HepG2 (cell line): ENCODE data around the gene ALOX12. TPM values are rescaled to one million over a fixed set of nuclear protein-coding genes. Genes with fewer than 3 reads are reported as not detected.
A peak's percentile ranks its signal among the peaks of the same experiment; 100 is the strongest.

Source experiments
- ATAC-seq: fragments of 200-7000 bp; cut with Tn5 transposase; 3 replicates; pipeline ENCODE4 v1.9.1; 2020; ENCODE audit warnings: mild to moderate bottlenecking, moderate library complexity
- BruUV-seq: library from RNA; stranded (reverse); fragments of 400-500 nt; replicated peaks from 2 replicates; lab custom pipeline; 2021; lab: Mats Ljungman, UMichigan
- CTCF ChIA-PET: fragments of 300-600 bp; formaldehyde crosslinking; extraction: SDS; loops from one replicate; lab custom pipeline; 2021; ENCODE audit warnings: low total read pairs, inconsistent platforms, low intra/inter-chr PET ratio; lab: Yijun Ruan, JAX
- POLR2A ChIA-PET: fragments of 350-600 bp; sonication (Branson Sonifier 250); formaldehyde crosslinking; loops from one replicate; lab custom pipeline; 2020; ENCODE audit warnings: antibody characterized with exemption, inconsistent platforms; lab: Yijun Ruan, JAX
- DNase-seq: peaks from one replicate; pipeline ENCODE4 v3.0.0-alpha.2; 2015; ENCODE audit warnings: low spot score
- FAIRE-seq: peaks from 3 replicates; lab custom pipeline; 2011; peaks lifted over from hg19 to GRCh38; lab: Jason Lieb, UNC
- H2AFZ ChIP-seq: one replicate; pipeline ENCODE4 v1.6.1; 2011; ENCODE audit warnings: low read length, inconsistent platforms
- H3K27ac ChIP-seq: fragments of 300-600 bp; 3 replicates; pipeline ENCODE4 v1.8.0; 2011; ENCODE audit warnings: mixed run types, mild to moderate bottlenecking, mixed read lengths, low read length, inconsistent platforms; ENCODE audit not compliant: insufficient read depth; ENCODE audit errors: extremely low read length
- H3K27me3 ChIP-seq, 2 experiments: fragments of 200-600 bp in 1 of 2; 2 replicates in 1 of 2; 3 replicates in 1 of 2; pipeline versions ENCODE4 v1.6.0 to v1.8.0; 2011; ENCODE audit warnings: low read length in 2 of 2, mild to moderate bottlenecking in 2 of 2, moderate library complexity in 2 of 2, inconsistent platforms in 1 of 2; ENCODE audit not compliant: insufficient read depth in 2 of 2, control insufficient read depth in 1 of 2
- H3K36me3 ChIP-seq, 2 experiments: fragments of 200-600 bp in 1 of 2; replicated peaks in 1 of 2; 2 replicates in 1 of 2; 3 replicates in 1 of 2; pipeline versions ENCODE4 v1.5.1 to v1.8.0; 2011; ENCODE audit warnings: low read length in 2 of 2, inconsistent platforms in 1 of 2; ENCODE audit not compliant: insufficient read depth in 2 of 2, control insufficient read depth in 1 of 2
- H3K4me1 ChIP-seq: 2 replicates; pipeline ENCODE4 v1.5.1; 2012; ENCODE audit warnings: low read length, inconsistent platforms; ENCODE audit not compliant: insufficient read depth
- H3K4me2 ChIP-seq: 2 replicates; pipeline ENCODE4 v1.6.0; 2011; ENCODE audit warnings: low read depth, low read length, inconsistent platforms
- H3K4me3 ChIP-seq, 3 experiments: fragments of 200-600 bp in 1 of 3; sonication (generic), shearing (Covaris generic) in 1 of 3; replicated peaks in 1 of 3; 2 replicates each; pipeline ENCODE4 v1.5.1; 2011 to 2016; ENCODE audit warnings: low read length in 3 of 3, inconsistent platforms in 2 of 3, low read depth in 2 of 3, mild to moderate bottlenecking in 2 of 3, control low read depth in 1 of 3, mixed read lengths in 1 of 3; ENCODE audit not compliant: insufficient read depth in 1 of 3
- H3K79me2 ChIP-seq: one replicate; pipeline ENCODE4 v1.6.1; 2011; ENCODE audit warnings: low read length, inconsistent platforms; ENCODE audit not compliant: insufficient read depth
- H3K9ac ChIP-seq: 2 replicates; pipeline ENCODE4 v1.6.0; 2011; ENCODE audit warnings: mild to moderate bottlenecking, low read depth, low read length, inconsistent platforms; ENCODE audit not compliant: insufficient read depth
- H3K9me3 ChIP-seq: 2 replicates; pipeline ENCODE4 v1.5.1; 2012; ENCODE audit warnings: mild to moderate bottlenecking, low read length
- H4K20me1 ChIP-seq: 2 replicates; pipeline ENCODE4 v1.6.0; 2011; ENCODE audit warnings: inconsistent platforms, mild to moderate bottlenecking, low read length, moderate library complexity; ENCODE audit not compliant: insufficient read depth
- CC2D1A ChIP-seq: sonication (generic); formaldehyde crosslinking; IDR thresholded peaks from 2 replicates; pipeline ENCODE4 v1.8.1; 2023; ENCODE audit warnings: mild to moderate bottlenecking, missing genetic modification reagents
- CTCF ChIP-seq: sonication (generic); formaldehyde crosslinking; IDR thresholded peaks from 2 replicates; pipeline ENCODE4 v1.5.0; 2020; ENCODE audit warnings: mild to moderate bottlenecking, missing genetic modification reagents, moderate library complexity
- FOSL1 ChIP-seq: sonication (generic); formaldehyde crosslinking; IDR thresholded peaks from 2 replicates; pipeline ENCODE4 v1.9.0; 2021; ENCODE audit warnings: missing genetic modification reagents, borderline replicate concordance
- MAF1 ChIP-seq: sonication (generic); formaldehyde crosslinking; IDR thresholded peaks from 2 replicates; pipeline ENCODE4 v1.5.0; 2020; ENCODE audit warnings: missing genetic modification reagents, borderline replicate concordance
- RAD21 ChIP-seq: fragments of 450-650 bp; formaldehyde crosslinking; IDR thresholded peaks from 2 replicates; pipeline ENCODE4 v1.5.0; 2020; ENCODE audit warnings: mild to moderate bottlenecking
- TBX3 ChIP-seq: fragments of 450-650 bp; IDR thresholded peaks from 2 replicates; pipeline ENCODE4 v1.6.1; 2017; ENCODE audit warnings: antibody characterized with exemption, mild to moderate bottlenecking, inconsistent platforms, borderline replicate concordance
- XRCC5 ChIP-seq: fragments of 200-400 bp; formaldehyde crosslinking; optimal IDR thresholded peaks from 2 replicates; pipeline ENCODE3; 2017; ENCODE audit warnings: mild to moderate bottlenecking, low read length
- ZFP90 ChIP-seq: sonication (generic); formaldehyde crosslinking; IDR thresholded peaks from 2 replicates; pipeline ENCODE4 v1.8.0; 2022; ENCODE audit warnings: missing genetic modification reagents, mild to moderate bottlenecking, inconsistent platforms, borderline replicate concordance
- ZFYVE20 ChIP-seq: sonication (generic); formaldehyde crosslinking; IDR thresholded peaks from 2 replicates; pipeline ENCODE4 v1.8.0; 2023; ENCODE audit warnings: low read depth, mild to moderate bottlenecking, moderate library complexity, missing genetic modification reagents, borderline replicate concordance
- ZNF331 ChIP-seq: sonication (generic); formaldehyde crosslinking; IDR thresholded peaks from 2 replicates; pipeline ENCODE4 v1.4.0; 2020; ENCODE audit warnings: missing genetic modification reagents
- ZNF451 ChIP-seq: sonication (generic); formaldehyde crosslinking; IDR thresholded peaks from 2 replicates; pipeline ENCODE4 v1.5.0; 2020; ENCODE audit warnings: mild to moderate bottlenecking, missing genetic modification reagents
- ZNF501 ChIP-seq: sonication (generic); formaldehyde crosslinking; IDR thresholded peaks from 2 replicates; pipeline ENCODE4 v1.5.1; 2020; ENCODE audit warnings: mild to moderate bottlenecking, moderate library complexity, missing genetic modification reagents
- ZNF652 ChIP-seq: IDR thresholded peaks from 2 replicates; pipeline ENCODE4 v1.6.1; 2016; ENCODE audit warnings: low read depth, borderline replicate concordance
- ZSCAN25 ChIP-seq: sonication (generic); formaldehyde crosslinking; IDR thresholded peaks from 2 replicates; pipeline ENCODE4 v1.8.0; 2022; ENCODE audit warnings: mild to moderate bottlenecking, missing genetic modification reagents
- WGBS: methylation state at CpG from one replicate; pipeline ENCODE4 v1.1.6; 2017; ENCODE audit warnings: low lambda C conversion rate; 5-methylcytosine and 5-hydroxymethylcytosine counted together
- in situ Hi-C: cut with HindIII; loops from 2 replicates; pipeline ENCODE4 v1.10.0; 2017; ENCODE audit warnings: low pct_unique_long_range_greater_than_20kb; ENCODE audit not compliant: extremely low pct_ligation_motif_present
- intact Hi-C: fragments of 100-400 bp; cut with micrococcal nuclease; formaldehyde crosslinking; loops from one replicate; pipeline ENCODE4 v1.10.0; 2022; ENCODE audit not compliant: unreplicated experiment
- polyA plus RNA-seq, 8 experiments: library from polyadenylated mRNA; depleted of rRNA in 3 of 8; stranded (reverse) in 7 of 8; unstranded in 1 of 8; fragments of >200 nt; fragmentation: Illumina TruSeq in 4 of 8; extraction: Trizol in 4 of 8; gene quantifications; 2 replicates each; pipeline versions ENCODE4 v1.2.1 to v1.2.3, GENCODE V29; 2011 to 2016; ENCODE audit warnings: low read depth in 4 of 8, missing spikeins in 1 of 8, mixed read lengths in 1 of 8; ENCODE audit not compliant: insufficient read depth in 1 of 8
- total RNA-seq, 5 experiments: library from RNA; depleted of rRNA; stranded (reverse); fragments of >200 nt; fragmentation: Illumina TruSeq; extraction: Trizol; gene quantifications; 2 replicates each; pipeline ENCODE4 v1.2.3, GENCODE V29; 2016; ENCODE audit warnings: low read depth in 1 of 5
- TF ChIP-seq, protein P1 (sequence below): sonication (generic); formaldehyde crosslinking; IDR thresholded peaks from 2 replicates; pipeline ENCODE4 v1.5.1; 2020; ENCODE audit warnings: missing genetic modification reagents, mild to moderate bottlenecking, borderline replicate concordance
- TF ChIP-seq, protein P2 (sequence below): sonication (generic); formaldehyde crosslinking; IDR thresholded peaks from 2 replicates; pipeline ENCODE4 v1.9.0; 2022; ENCODE audit warnings: missing genetic modification reagents, mild to moderate bottlenecking, borderline replicate concordance
- TF ChIP-seq, protein P3 (sequence below): sonication (generic); formaldehyde crosslinking; IDR thresholded peaks from 2 replicates; pipeline ENCODE4 v1.4.0; 2020; ENCODE audit warnings: mild to moderate bottlenecking, low read depth, missing genetic modification reagents

The ALOX12 gene
- total and polyA plus RNA-seq, 2 of the 13 experiments (the other 11 are each of a cell fraction or from before 2014, with no cell fraction given), result not detected

DNA sequence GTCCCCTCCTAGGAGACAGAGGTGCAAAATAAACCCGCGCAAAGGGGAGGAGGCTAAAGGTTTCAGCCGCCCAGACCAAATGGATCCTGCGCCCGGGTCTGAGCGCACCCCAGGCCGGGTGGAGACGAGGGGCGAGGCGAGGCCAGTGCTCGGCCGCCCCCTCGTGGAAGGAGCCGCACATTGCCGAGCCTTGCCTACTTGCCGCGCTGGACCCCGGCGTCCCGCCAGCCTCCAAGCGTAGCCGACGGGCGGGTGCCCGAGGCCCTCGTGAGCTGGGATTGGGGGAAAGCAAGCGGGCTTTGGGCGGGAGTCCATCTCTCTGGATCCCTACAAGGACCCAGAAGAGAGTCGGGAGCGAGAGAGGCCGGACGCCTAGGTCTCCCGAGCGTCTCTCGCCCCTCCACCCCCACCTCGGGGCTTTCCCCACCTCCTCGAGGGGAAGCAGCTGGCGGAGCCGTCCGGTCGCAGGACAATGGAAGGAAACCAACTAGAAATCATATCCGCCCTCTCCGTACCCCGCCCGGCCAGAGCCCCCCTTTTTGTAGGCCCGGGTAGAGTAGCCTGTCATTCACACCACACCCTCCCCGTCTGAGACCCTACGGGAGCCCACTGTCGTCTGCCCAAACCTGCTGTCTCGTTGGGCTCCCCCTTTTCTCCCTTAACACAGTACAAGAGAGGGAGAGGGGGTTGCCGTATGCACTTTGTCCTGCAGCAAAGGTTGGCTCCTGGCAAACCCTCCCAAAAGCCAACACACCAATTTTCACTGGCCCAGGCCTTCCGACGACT is 26.3 kb downstream of the ALOX12 start:
- Histone ChIP-seq H3K27me3 (peaks cover 0 to 7% of the 10 kb centered on the region in 2 experiments; a peak in 4 of 5 replicates), H3K9ac (peak overlapping the region; percentile 48), H3K9me3 (no peaks in the 10 kb centered on the region), H3K27ac (no peak overlapping the region), H3K79me2 (no peaks in the 10 kb centered on the region), H2AFZ (peak overlapping the region; percentile 79), H3K4me3 (peak overlapping the region; percentile 58 to 73 (median 71)), H4K20me1 (no peaks in the 10 kb centered on the region), H3K4me1 (peaks cover 55% of the 10 kb centered on the region), H3K4me2 (peak overlapping the region; percentile 100), H3K36me3 (no peaks in the 10 kb centered on the region)
- CTCF ChIA-PET, result interaction anchor here (1.8 to 2.8 kb wide), 3 partner anchors 18 to 179 kb away, joined by 6 to 23 read pairs (median 6); no protein-coding TSS in a partner anchor
- peak; percentile 85 for ATAC-seq
- DNase-seq, result no peak
- POLR2A ChIA-PET, result interaction anchor here (0.7 to 1.7 kb wide), 4 partner anchors 10 to 23 kb away, joined by 3 to 14 read pairs (median 7); partner anchors contain the start of genes RNASEK and SLC16A13
- 14% methylated on average over 22 of the region's 53 CpGs for WGBS
- in situ Hi-C loops (no loop called here), intact Hi-C loops (loop anchor here (1.0 to 10.0 kb wide), 3 partner anchors 18 to 177 kb away; no protein-coding TSS in a partner anchor)
- FAIRE-seq, result peak; percentile 23
- no TSS peak for BruUV-seq
- TF ChIP-seq, protein P1, sequence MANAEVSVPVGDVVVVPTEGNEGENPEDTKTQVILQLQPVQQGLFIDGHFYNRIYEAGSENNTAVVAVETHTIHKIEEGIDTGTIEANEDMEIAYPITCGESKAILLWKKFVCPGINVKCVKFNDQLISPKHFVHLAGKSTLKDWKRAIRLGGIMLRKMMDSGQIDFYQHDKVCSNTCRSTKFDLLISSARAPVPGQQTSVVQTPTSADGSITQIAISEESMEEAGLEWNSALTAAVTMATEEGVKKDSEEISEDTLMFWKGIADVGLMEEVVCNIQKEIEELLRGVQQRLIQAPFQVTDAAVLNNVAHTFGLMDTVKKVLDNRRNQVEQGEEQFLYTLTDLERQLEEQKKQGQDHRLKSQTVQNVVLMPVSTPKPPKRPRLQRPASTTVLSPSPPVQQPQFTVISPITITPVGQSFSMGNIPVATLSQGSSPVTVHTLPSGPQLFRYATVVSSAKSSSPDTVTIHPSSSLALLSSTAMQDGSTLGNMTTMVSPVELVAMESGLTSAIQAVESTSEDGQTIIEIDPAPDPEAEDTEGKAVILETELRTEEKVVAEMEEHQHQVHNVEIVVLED (CRISPR knock-in tag), result peak; percentile 47; the same call in 1 of the 2 replicates
- TF ChIP-seq CTCF (CRISPR knock-in tag) (peak; percentile 97), ZNF331 (peak; percentile 46; the same call in 1 of the 2 replicates), MAF1 (CRISPR knock-in tag) (no peak), ZFP90 (CRISPR knock-in tag) (no peak), ZNF501 (CRISPR knock-in tag) (peak; percentile 52; the same call in 1 of the 2 replicates), TBX3 (no peak), ZSCAN25 (0 out of 2 replicates have a peak, but pooled peaks have one; percentile 49), FOSL1 (CRISPR knock-in tag) (no peak), XRCC5 (peak; percentile 78), ZNF451 (CRISPR knock-in tag) (no peak), RAD21 (CRISPR knock-in tag) (peak; percentile 94), CC2D1A (CRISPR knock-in tag) (no peak), ZNF652 (no peak), ZFYVE20 (CRISPR knock-in tag) (no peak)
- TF ChIP-seq, protein P2, sequence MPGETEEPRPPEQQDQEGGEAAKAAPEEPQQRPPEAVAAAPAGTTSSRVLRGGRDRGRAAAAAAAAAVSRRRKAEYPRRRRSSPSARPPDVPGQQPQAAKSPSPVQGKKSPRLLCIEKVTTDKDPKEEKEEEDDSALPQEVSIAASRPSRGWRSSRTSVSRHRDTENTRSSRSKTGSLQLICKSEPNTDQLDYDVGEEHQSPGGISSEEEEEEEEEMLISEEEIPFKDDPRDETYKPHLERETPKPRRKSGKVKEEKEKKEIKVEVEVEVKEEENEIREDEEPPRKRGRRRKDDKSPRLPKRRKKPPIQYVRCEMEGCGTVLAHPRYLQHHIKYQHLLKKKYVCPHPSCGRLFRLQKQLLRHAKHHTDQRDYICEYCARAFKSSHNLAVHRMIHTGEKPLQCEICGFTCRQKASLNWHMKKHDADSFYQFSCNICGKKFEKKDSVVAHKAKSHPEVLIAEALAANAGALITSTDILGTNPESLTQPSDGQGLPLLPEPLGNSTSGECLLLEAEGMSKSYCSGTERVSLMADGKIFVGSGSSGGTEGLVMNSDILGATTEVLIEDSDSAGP (CRISPR knock-in tag), result peak; percentile 34; the same call in 1 of the 2 replicates
- TF ChIP-seq, protein P3, sequence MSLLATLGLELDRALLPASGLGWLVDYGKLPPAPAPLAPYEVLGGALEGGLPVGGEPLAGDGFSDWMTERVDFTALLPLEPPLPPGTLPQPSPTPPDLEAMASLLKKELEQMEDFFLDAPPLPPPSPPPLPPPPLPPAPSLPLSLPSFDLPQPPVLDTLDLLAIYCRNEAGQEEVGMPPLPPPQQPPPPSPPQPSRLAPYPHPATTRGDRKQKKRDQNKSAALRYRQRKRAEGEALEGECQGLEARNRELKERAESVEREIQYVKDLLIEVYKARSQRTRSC (CRISPR knock-in tag), result no peak
